ENCODE data around the gene CDK6.

Gene CDK6

GRCh38 chr7:92629779-92630178 lies 206.6 kb downstream of the CDK6 start:
- TF ChIP-seq MAX (IDR thresholded peaks at IDR 0.05; ENCODE audit: low read depth, low read length) (no peak), MYC (IDR thresholded peaks at IDR 0.05; ENCODE audit: low read depth, low read length) (no peak), CTCF (IDR thresholded peaks at IDR 0.05; ENCODE audit: low read depth, low read length) (no peak), POLR2A (IDR thresholded peaks at IDR 0.05; ENCODE audit: extremely low read depth, insufficient read length) (no peak)
- DNase-seq (ENCODE audit: low read depth): no peak
- no peak overlapping the region for H3K4me3 ChIP-seq (ENCODE audit: low read depth, low read length)

- TF ChIP-seq POLR2A (IDR thresholded peaks at IDR 0.05; ENCODE audit: extremely low read depth, insufficient read length) (no peak), MAX (IDR thresholded peaks at IDR 0.05; ENCODE audit: low read depth, low read length) (no peak), CTCF (IDR thresholded peaks at IDR 0.05; ENCODE audit: low read depth, low read length) (no peak), MYC (IDR thresholded peaks at IDR 0.05; ENCODE audit: low read depth, low read length) (no peak)
Observed at GRCh38 chr7:92627956-92628355, 208.4 kb downstream of the CDK6 start.

GRCh38 chr7:92626281-92626809 lies 210.0 kb downstream of the CDK6 start:
- TF ChIP-seq MAX (IDR thresholded peaks at IDR 0.05; ENCODE audit: low read depth, low read length): no peak
- no peak for TF ChIP-seq MYC (IDR thresholded peaks at IDR 0.05; ENCODE audit: low read depth, low read length)
- TF ChIP-seq POLR2A (IDR thresholded peaks at IDR 0.05; ENCODE audit: extremely low read depth, insufficient read length): no peak
- no peak for TF ChIP-seq CTCF (IDR thresholded peaks at IDR 0.05; ENCODE audit: low read depth, low read length)
- H3K4me3 ChIP-seq (ENCODE audit: low read depth, low read length): no peak overlapping the region
- DNase-seq (ENCODE audit: low read depth): no peak

More at GRCh38 chr7:92627956-92628355, 208.4 kb downstream of the CDK6 start:
- no peak for DNase-seq (ENCODE audit: low read depth)
- H3K4me3 ChIP-seq (ENCODE audit: low read depth, low read length): no peak overlapping the region

GRCh38 chr7:92625617-92626016 lies 210.8 kb downstream of the CDK6 start:
- TF ChIP-seq MAX (IDR thresholded peaks at IDR 0.05; ENCODE audit: low read depth, low read length) (no peak), POLR2A (IDR thresholded peaks at IDR 0.05; ENCODE audit: extremely low read depth, insufficient read length) (no peak), MYC (IDR thresholded peaks at IDR 0.05; ENCODE audit: low read depth, low read length) (no peak), CTCF (IDR thresholded peaks at IDR 0.05; ENCODE audit: low read depth, low read length) (no peak)
- DNase-seq (ENCODE audit: low read depth): no peak
- no peak overlapping the region for H3K4me3 ChIP-seq (ENCODE audit: low read depth, low read length)

- H3K4me3 ChIP-seq (ENCODE audit: low read depth, low read length): no peak overlapping the region
- TF ChIP-seq MYC (IDR thresholded peaks at IDR 0.05; ENCODE audit: low read depth, low read length) (no peak), POLR2A (IDR thresholded peaks at IDR 0.05; ENCODE audit: extremely low read depth, insufficient read length) (no peak), MAX (IDR thresholded peaks at IDR 0.05; ENCODE audit: low read depth, low read length) (no peak), CTCF (IDR thresholded peaks at IDR 0.05; ENCODE audit: low read depth, low read length) (no peak)
- DNase-seq (ENCODE audit: low read depth): no peak
Observed at GRCh38 chr7:92624298-92624996, 211.9 kb downstream of the CDK6 start.

Data from NB4 (cell line).